IMR-90 (cell line): ENCODE data around the gene CCND1. TPM values are rescaled to one million over a fixed set of nuclear protein-coding genes. Genes with fewer than 3 reads are reported as not detected.

Experiments used
- ATAC-seq: fragments of 200-7000 bp; cut with Tn5 transposase; 2 replicates; pipeline ENCODE4 v1.9.1; 2020; ENCODE audit warnings: low read depth, mild to moderate bottlenecking, moderate library complexity
- BruUV-seq: library from RNA; stranded (reverse); fragments of 400-500 nt; replicated peaks from 2 replicates; lab custom pipeline; 2021; lab: Mats Ljungman, UMichigan
- CTCF ChIA-PET: fragments of 300-600 bp; formaldehyde crosslinking; extraction: SDS; loops from one replicate; lab custom pipeline; 2021; ENCODE audit warnings: antibody characterized with exemption; lab: Yijun Ruan, JAX
- POLR2A ChIA-PET: fragments of 300-600 bp; sonication (Branson Sonifier 250); formaldehyde crosslinking; loops from one replicate; lab custom pipeline; 2022; ENCODE audit warnings: antibody characterized with exemption; ENCODE audit not compliant: unreplicated experiment; lab: Charles Lee
- DNase-seq: peaks from one replicate; pipeline ENCODE4 v3.0.0; 2013
- H2AFZ ChIP-seq: replicated peaks from 2 replicates; pipeline ENCODE3; 2013; ENCODE audit warnings: low read length, mild to moderate bottlenecking; ENCODE audit not compliant: poor library complexity
- H2AK5ac ChIP-seq: 2 replicates; pipeline ENCODE4 v1.6.1; 2013; ENCODE audit warnings: low read depth, low read length, inconsistent platforms
- H2AK9ac ChIP-seq: replicated peaks from 2 replicates; pipeline ENCODE3; 2013; ENCODE audit warnings: mild to moderate bottlenecking, low read depth, low read length, moderate library complexity; ENCODE audit not compliant: poor library complexity
- H2BK120ac ChIP-seq: 2 replicates; pipeline ENCODE4 v1.6.1; 2013; ENCODE audit warnings: low read depth, low read length, inconsistent platforms
- H2BK15ac ChIP-seq: 3 replicates; pipeline ENCODE4 v1.6.1; 2013; ENCODE audit warnings: low read depth, low read length, inconsistent platforms
- H2BK20ac ChIP-seq: 2 replicates; pipeline ENCODE4 v1.6.1; 2013; ENCODE audit warnings: low read depth, mild to moderate bottlenecking, inconsistent platforms, low read length, moderate library complexity
- H2BK5ac ChIP-seq: 2 replicates; pipeline ENCODE4 v1.6.1; 2013; ENCODE audit warnings: mild to moderate bottlenecking, low read depth, low read length, inconsistent platforms; ENCODE audit not compliant: poor library complexity, severe bottlenecking
- H3K14ac ChIP-seq: replicated peaks from 2 replicates; pipeline ENCODE4 v1.6.1; 2013; ENCODE audit warnings: low read depth, low read length, inconsistent platforms
- H3K18ac ChIP-seq: 2 replicates; pipeline ENCODE4 v1.6.1; 2013; ENCODE audit warnings: low read depth, low read length, control low read depth
- H3K23ac ChIP-seq: 2 replicates; pipeline ENCODE4 v1.6.1; 2013; ENCODE audit warnings: low read depth, low read length, inconsistent platforms
- H3K27ac ChIP-seq: 2 replicates; pipeline ENCODE4 v1.5.1; 2013; ENCODE audit warnings: mild to moderate bottlenecking, control low read depth, low read length; ENCODE audit not compliant: insufficient read depth
- H3K27me3 ChIP-seq: 2 replicates; pipeline ENCODE4 v1.6.1; 2013; ENCODE audit warnings: low read length; ENCODE audit not compliant: control insufficient read depth, insufficient read depth
- H3K36me3 ChIP-seq: 2 replicates; pipeline ENCODE4 v1.6.1; 2013; ENCODE audit warnings: low read length, mixed read lengths; ENCODE audit not compliant: control insufficient read depth, insufficient read depth
- H3K4ac ChIP-seq: 2 replicates; pipeline ENCODE4 v1.6.1; 2013; ENCODE audit warnings: low read depth, low read length, inconsistent platforms
- H3K4me1 ChIP-seq: 2 replicates; pipeline ENCODE4 v1.6.1; 2013; ENCODE audit warnings: low read length, mixed read lengths; ENCODE audit not compliant: control insufficient read depth, insufficient read depth
- H3K4me2 ChIP-seq: 2 replicates; pipeline ENCODE4 v1.6.1; 2013; ENCODE audit warnings: low read depth, mild to moderate bottlenecking, control low read depth, low read length, moderate library complexity
- H3K4me3 ChIP-seq: 2 replicates; pipeline ENCODE4 v1.5.1; 2013; ENCODE audit warnings: low read depth, mild to moderate bottlenecking, control low read depth, low read length, moderate library complexity; ENCODE audit not compliant: insufficient read depth
- H3K56ac ChIP-seq: 2 replicates; pipeline ENCODE4 v1.6.1; 2013; ENCODE audit warnings: low read length, inconsistent platforms; ENCODE audit not compliant: insufficient read depth; ENCODE audit errors: extremely low read depth
- H3K79me1 ChIP-seq, 2 experiments: 2 replicates each; pipeline ENCODE4 v1.6.1; 2013; ENCODE audit warnings: low read length in 2 of 2, inconsistent platforms in 1 of 2, low read depth in 1 of 2
- H3K9ac ChIP-seq: 2 replicates; pipeline ENCODE4 v1.6.1; 2013; ENCODE audit warnings: low read depth, low read length, control low read depth
- H3K9me1 ChIP-seq: 2 replicates; pipeline ENCODE4 v1.6.1; 2013; ENCODE audit warnings: low read length, inconsistent platforms; ENCODE audit not compliant: insufficient read depth
- H3K9me3 ChIP-seq: 2 replicates; pipeline ENCODE4 v1.6.1; 2013; ENCODE audit warnings: low read length; ENCODE audit not compliant: control insufficient read depth, insufficient read depth
- H4K20me1 ChIP-seq: 2 replicates; pipeline ENCODE4 v1.6.1; 2013; ENCODE audit warnings: low read length, inconsistent platforms; ENCODE audit not compliant: insufficient read depth
- H4K5ac ChIP-seq: 2 replicates; pipeline ENCODE4 v1.6.1; 2013; ENCODE audit warnings: mild to moderate bottlenecking, low read depth, low read length, control low read depth
- H4K8ac ChIP-seq, 2 experiments: 2 replicates each; pipeline ENCODE4 v1.6.1; 2013; ENCODE audit warnings: low read depth in 2 of 2, low read length in 2 of 2, control low read depth in 1 of 2, inconsistent platforms in 1 of 2
- H4K91ac ChIP-seq: 2 replicates; pipeline ENCODE4 v1.6.1; 2013; ENCODE audit warnings: low read depth, low read length, inconsistent platforms; ENCODE audit not compliant: insufficient read depth
- BHLHE40 ChIP-seq: fragments of 150-350 bp; IDR thresholded peaks from 2 replicates; pipeline ENCODE4 v1.6.1; 2016; ENCODE audit warnings: mild to moderate bottlenecking, low read depth, low read length
- CHD1 ChIP-seq: IDR thresholded peaks from 2 replicates; pipeline ENCODE4 v1.6.1; 2012; ENCODE audit warnings: low read depth, low read length, improper control_type of control experiment
- CTCF ChIP-seq: conservative IDR thresholded peaks from 2 replicates; pipeline ENCODE4 v1.5.1; 2012; ENCODE audit warnings: mild to moderate bottlenecking, low read depth, low read length, improper control_type of control experiment
- ELK1 ChIP-seq: fragments of 150-350 bp; IDR thresholded peaks from 2 replicates; pipeline ENCODE4 v1.6.1; 2016; ENCODE audit warnings: low read depth, mild to moderate bottlenecking, low read length, moderate library complexity, borderline replicate concordance
- FOS ChIP-seq: fragments of 150-350 bp; IDR thresholded peaks from 2 replicates; pipeline ENCODE4 v1.6.1; 2016; ENCODE audit warnings: low read depth, low read length
- MAFK ChIP-seq: IDR thresholded peaks from 2 replicates; pipeline ENCODE4 v1.6.1; 2012; ENCODE audit warnings: low read depth, low read length, improper control_type of control experiment
- MAZ ChIP-seq: IDR thresholded peaks from 2 replicates; pipeline ENCODE4 v1.6.1; 2012; ENCODE audit warnings: low read depth, mild to moderate bottlenecking, low read length, improper control_type of control experiment, moderate library complexity, borderline replicate concordance
- MXI1 ChIP-seq: IDR thresholded peaks from 2 replicates; pipeline ENCODE4 v1.6.1; 2012; ENCODE audit warnings: low read depth, mild to moderate bottlenecking, low read length, moderate library complexity, borderline replicate concordance
- NFE2L2 ChIP-seq: fragments of 150-350 bp; IDR thresholded peaks from 2 replicates; pipeline ENCODE4 v1.6.1; 2016; ENCODE audit warnings: low read depth, mild to moderate bottlenecking, low read length
- POLR2A ChIP-seq: IDR thresholded peaks from 2 replicates; pipeline ENCODE4 v1.6.1; 2012; ENCODE audit warnings: mild to moderate bottlenecking, low read depth, low read length
- RAD21 ChIP-seq: IDR thresholded peaks from 2 replicates; pipeline ENCODE4 v1.6.1; 2012; ENCODE audit warnings: low read length, improper control_type of control experiment
- RFX5 ChIP-seq: IDR thresholded peaks from 2 replicates; pipeline ENCODE4 v1.8.0; 2012; ENCODE audit warnings: low read depth, mild to moderate bottlenecking, low read length, moderate library complexity
- SMC3 ChIP-seq: fragments of 150-350 bp; IDR thresholded peaks from 2 replicates; pipeline ENCODE4 v1.6.1; 2016; ENCODE audit warnings: low read depth, mild to moderate bottlenecking, antibody characterized with exemption, low read length, moderate library complexity
- WGBS, 2 experiments: methylation state at CpG; one replicate each; pipeline versions ENCODE4 v1.1.5 to v1.1.7; 2013; ENCODE audit warnings: missing lambda C conversion rate in 2 of 2; ENCODE audit not compliant: insufficient read length in 1 of 2; ENCODE audit errors: extremely low coverage in 2 of 2; 5-methylcytosine and 5-hydroxymethylcytosine counted together
- dilution Hi-C: fragments of 300-500 bp; cut with HindIII; formaldehyde crosslinking; loops from one replicate; pipeline ENCODE4 v1.14.3; 2018; ENCODE audit warnings: low sequenced_read_pairs; ENCODE audit not compliant: unreplicated experiment
- in situ Hi-C: fragments of 300-500 bp; cut with MboI; formaldehyde crosslinking; loops from 3 replicates; pipeline ENCODE4 v1.14.3; 2019; ENCODE audit warnings: low sequenced_read_pairs, inconsistent platforms, mixed read lengths
- intact Hi-C: fragments of 100-400 bp; cut with micrococcal nuclease; formaldehyde crosslinking; loops from 2 replicates; pipeline ENCODE4 v1.10.0; 2022
- polyA plus RNA-seq, 3 experiments: library from polyadenylated mRNA; depleted of rRNA; stranded (reverse); fragments of >200 nt; gene quantifications; 2 replicates each; pipeline ENCODE4 v1.2.3, GENCODE V29; 2012; ENCODE audit warnings: low replicate concordance in 1 of 3
- total RNA-seq: library from RNA; depleted of rRNA; stranded (reverse); fragments of >200 nt; gene quantifications from 2 replicates; pipeline ENCODE4 v1.2.3, GENCODE V29; 2012

Gene CCND1
- total and polyA plus RNA-seq, 2 of the 4 experiments (the other 2 are of a cell fraction) = 481 to 748 TPM

GRCh38 chr11:69642549-69642912 lies 1.6 kb downstream of the CCND1 start:
- peak overlapping the region; percentile 36 for H3K4ac ChIP-seq
- no peak overlapping the region for H3K14ac ChIP-seq
- no peak overlapping the region; the same call in 1 of the 2 replicates for H4K5ac ChIP-seq
- peak overlapping the region; percentile 100 for H3K9ac ChIP-seq
- H4K91ac ChIP-seq = peak overlapping the region; percentile 74; the same call in 1 of the 2 replicates
- H3K27me3 ChIP-seq = no peaks in the 10 kb centered on the region
- ChIA-PET CTCF (no interaction called here), POLR2A (interaction anchor here (0.6 to 1.5 kb wide), 2 partner anchors 344 to 404 kb away, joined by 4 read pairs; no protein-coding TSS in a partner anchor)
- peak overlapping the region; percentile 97 for H2BK5ac ChIP-seq
- no peak overlapping the region for H2BK15ac ChIP-seq
- BruUV-seq = no TSS peak
- intact Hi-C loops (loop anchor here (2.0 to 10.0 kb wide), 3 partner anchors 290 to 738 kb away; partner anchors contain the start of genes IGHMBP2 and MRPL21), dilution Hi-C loops (no loop called here), in situ Hi-C loops (loop anchor here (5.0 kb wide), 1 partner anchor 340 kb away; no protein-coding TSS in a partner anchor)
- DNase-seq (no peak), ATAC-seq (no peak)
- H4K20me1 ChIP-seq = peaks cover 54% of the 10 kb centered on the region
- peak overlapping the region; percentile 72; the same call in 1 of the 2 replicates for H3K56ac ChIP-seq
- peaks cover 16 to 53% of the 10 kb centered on the region in 2 experiments for H3K79me1 ChIP-seq
- peak overlapping the region; percentile 96 for H2AK9ac ChIP-seq
- no peak overlapping the region for H2BK120ac ChIP-seq
- no peak overlapping the region for H2AFZ ChIP-seq
- 0% methylated on average over 3 of the region's 40 CpGs; no CpG with 5 or more reads in 1 of the 2 experiments for WGBS, 2 experiments
- no peaks in the 10 kb centered on the region for H3K9me3 ChIP-seq
- peak overlapping the region; percentile 98 for H3K4me3 ChIP-seq
- H3K4me1 ChIP-seq = peaks cover 21% of the 10 kb centered on the region
- no peak overlapping the region for H2BK20ac ChIP-seq
- no peak overlapping the region for H2AK5ac ChIP-seq
- TF ChIP-seq SMC3 (no peak), CTCF (no peak), NFE2L2 (no peak), POLR2A (no peak), MXI1 (no peak), RFX5 (no peak), RAD21 (no peak), MAZ (no peak), CHD1 (no peak), MAFK (no peak), BHLHE40 (no peak), ELK1 (no peak), FOS (no peak)
- no peak overlapping the region; the same call in 1 of the 2 replicates for H3K18ac ChIP-seq
- H3K36me3 ChIP-seq = peaks cover 40% of the 10 kb centered on the region
- peak overlapping the region; percentile 98 for H3K27ac ChIP-seq
- H3K23ac ChIP-seq = no peak overlapping the region
- H3K9me1 ChIP-seq = no peaks in the 10 kb centered on the region; the same call in 1 of the 2 replicates
- peak overlapping the region in 1 of 2 experiments; percentile 81; a peak in 2 of 4 replicates for H4K8ac ChIP-seq
- no peak overlapping the region; the same call in 1 of the 2 replicates for H3K4me2 ChIP-seq
